Mucosa of descending colon (tissue), 3 donors: Measurements from ENCODE around the gene MAMDC4. TPM values are rescaled to one million over a fixed set of nuclear protein-coding genes. Genes with fewer than 3 reads are reported as not detected.

Experiments used
- ATAC-seq: fragments of 200-7000 bp; cut with Tn5 transposase; one replicate; pipeline ENCODE4 v1.9.1; 2020; ENCODE audit warnings: mild to moderate bottlenecking, moderate library complexity
- DNase-seq, 3 donors: peaks; one replicate each; pipeline ENCODE4 v3.0.0-alpha.2; 2020
- H3K36me3 ChIP-seq: fragments of 200-600 bp; one replicate; pipeline ENCODE4 v1.8.0; 2021; ENCODE audit warnings: low read depth, mild to moderate bottlenecking
- H3K4me1 ChIP-seq: fragments of 200-600 bp; one replicate; pipeline ENCODE4 v1.8.0; 2021; ENCODE audit warnings: low read depth, mild to moderate bottlenecking
- H3K4me3 ChIP-seq: fragments of 200-600 bp; one replicate; pipeline ENCODE4 v1.8.0; 2021; ENCODE audit warnings: mild to moderate bottlenecking
- H3K9me3 ChIP-seq: fragments of 200-600 bp; one replicate; pipeline ENCODE4 v1.8.0; 2021; ENCODE audit warnings: mild to moderate bottlenecking
- intact Hi-C, 2 donors: fragments of 100-400 bp; cut with DNase I in 1 of 2; cut with micrococcal nuclease in 1 of 2; formaldehyde crosslinking; loops; one replicate each; pipeline versions ENCODE4 v1.11.0 to v1.11.1; 2022; cut with DNase I, micrococcal nuclease
- microRNA-seq: library from miRNA; unstranded; fragments of <30 nt; microRNA quantifications from one replicate; pipeline ENCODE4, GENCODE V29; 2019
- total RNA-seq, 3 donors: library from RNA; stranded (reverse); fragmentation: NEBNext Ultra II Directional in 2 of 3; extraction: Animal tissue kit (Norgen Biotek cat#: 25700) in 2 of 3; gene quantifications; one replicate each; pipeline versions ENCODE4 v1.2.1 to v1.2.4, GENCODE V29; 2021 to 2023
- TF ChIP-seq, protein P1 (sequence below): fragments of 200-600 bp; IDR thresholded peaks from one replicate; pipeline ENCODE4 v1.8.0; 2022; ENCODE audit warnings: antibody characterized with exemption, mild to moderate bottlenecking
- donor health status: DM: no; HTN: no; CAD: no; lungs with moderate emphysema.
- donor health status: DM: no; HTN: no; CAD: no.
- donor health status: DM: no; HTN: yes; CAD: no.

Gene MAMDC4
- total RNA-seq, 3 donors from 2014 or later, result 15.4 to 43.8 (median 18.5) TPM

DNA sequence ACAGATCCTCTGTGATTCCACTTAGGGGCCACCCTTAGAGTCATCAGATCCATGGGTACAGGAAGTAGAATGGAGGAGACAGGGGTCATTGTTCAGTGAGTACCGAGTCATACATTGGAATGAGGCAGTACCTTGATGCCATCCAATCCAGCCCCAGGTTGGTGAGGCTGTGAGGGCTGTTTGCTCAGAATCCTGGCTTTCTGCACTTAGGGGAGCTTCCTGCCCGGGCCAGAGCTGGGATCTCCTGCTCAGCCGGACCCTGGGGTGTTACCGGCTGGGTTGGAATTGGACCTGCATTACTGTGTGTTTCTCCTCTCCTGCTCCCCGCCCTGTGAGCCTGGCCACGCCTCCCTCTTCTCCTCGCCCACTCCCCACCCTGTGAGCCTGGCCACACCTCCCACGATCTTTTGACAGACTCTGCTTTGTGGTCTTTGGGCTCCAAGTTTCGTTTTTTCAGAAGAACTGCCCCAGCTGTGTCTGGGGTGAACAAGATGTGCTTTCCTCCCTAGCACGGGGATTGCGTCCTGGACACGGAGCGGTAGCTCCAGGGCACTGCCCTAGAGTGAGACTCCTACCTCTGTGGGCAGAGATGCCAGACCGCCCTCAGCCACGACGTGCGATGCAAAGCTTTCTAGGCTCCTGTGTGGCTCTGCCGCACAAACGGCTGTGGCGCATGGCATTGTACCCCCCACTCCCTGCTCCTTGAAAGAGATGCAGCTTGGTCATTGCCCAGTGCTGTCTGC lies 49.5 kb downstream of the MAMDC4 start:
- ATAC-seq, result peak; percentile 67
- TF ChIP-seq, protein P1, sequence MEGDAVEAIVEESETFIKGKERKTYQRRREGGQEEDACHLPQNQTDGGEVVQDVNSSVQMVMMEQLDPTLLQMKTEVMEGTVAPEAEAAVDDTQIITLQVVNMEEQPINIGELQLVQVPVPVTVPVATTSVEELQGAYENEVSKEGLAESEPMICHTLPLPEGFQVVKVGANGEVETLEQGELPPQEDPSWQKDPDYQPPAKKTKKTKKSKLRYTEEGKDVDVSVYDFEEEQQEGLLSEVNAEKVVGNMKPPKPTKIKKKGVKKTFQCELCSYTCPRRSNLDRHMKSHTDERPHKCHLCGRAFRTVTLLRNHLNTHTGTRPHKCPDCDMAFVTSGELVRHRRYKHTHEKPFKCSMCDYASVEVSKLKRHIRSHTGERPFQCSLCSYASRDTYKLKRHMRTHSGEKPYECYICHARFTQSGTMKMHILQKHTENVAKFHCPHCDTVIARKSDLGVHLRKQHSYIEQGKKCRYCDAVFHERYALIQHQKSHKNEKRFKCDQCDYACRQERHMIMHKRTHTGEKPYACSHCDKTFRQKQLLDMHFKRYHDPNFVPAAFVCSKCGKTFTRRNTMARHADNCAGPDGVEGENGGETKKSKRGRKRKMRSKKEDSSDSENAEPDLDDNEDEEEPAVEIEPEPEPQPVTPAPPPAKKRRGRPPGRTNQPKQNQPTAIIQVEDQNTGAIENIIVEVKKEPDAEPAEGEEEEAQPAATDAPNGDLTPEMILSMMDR, result no peak
- H3K36me3 ChIP-seq, result no peaks in the 10 kb centered on the region
- no peaks in the 10 kb centered on the region for H3K9me3 ChIP-seq
- intact Hi-C loops, result no loop called here
- H3K4me1 ChIP-seq, result peaks cover 55% of the 10 kb centered on the region
- H3K4me3 ChIP-seq, result no peak overlapping the region
- DNase-seq, result peak; percentile 75 to 83 (median 82)

DNA sequence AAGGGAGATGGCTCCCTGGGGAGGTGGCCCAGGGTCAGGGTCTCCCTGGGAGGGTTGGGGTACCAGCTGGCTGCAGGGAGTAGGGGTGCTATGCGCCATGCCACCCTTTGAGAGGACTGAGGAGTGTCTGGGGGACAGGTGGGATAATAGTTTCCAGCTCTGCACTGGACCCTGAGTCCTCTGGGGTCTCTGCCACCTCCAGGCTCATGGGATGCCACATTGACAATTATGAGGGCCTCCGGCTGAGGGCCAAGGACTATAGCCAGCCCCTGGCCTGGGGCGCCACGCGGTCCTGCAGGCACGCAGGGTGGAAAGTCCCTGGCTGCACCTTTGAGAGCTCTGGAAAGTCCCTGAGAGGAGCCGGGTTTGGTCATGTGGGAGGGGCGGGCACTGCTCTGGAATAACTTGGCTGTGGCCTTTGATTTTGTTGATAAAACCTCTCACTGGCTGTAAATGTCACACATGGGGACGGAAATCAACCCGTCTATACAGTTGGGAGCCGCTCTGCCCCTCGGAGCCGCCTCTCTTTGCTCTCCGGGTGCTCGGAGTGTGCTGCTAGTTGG lies 50.2 kb downstream of the MAMDC4 start:
- ATAC-seq (peak; percentile 85), DNase-seq (peak; percentile 89 to 93 (median 92))
- TF ChIP-seq, protein P1, result no peak
- Histone ChIP-seq H3K4me1 (peaks cover 55% of the 10 kb centered on the region), H3K4me3 (no peak overlapping the region), H3K9me3 (no peaks in the 10 kb centered on the region), H3K36me3 (no peaks in the 10 kb centered on the region)
- intact Hi-C loops, result no loop called here

DNA sequence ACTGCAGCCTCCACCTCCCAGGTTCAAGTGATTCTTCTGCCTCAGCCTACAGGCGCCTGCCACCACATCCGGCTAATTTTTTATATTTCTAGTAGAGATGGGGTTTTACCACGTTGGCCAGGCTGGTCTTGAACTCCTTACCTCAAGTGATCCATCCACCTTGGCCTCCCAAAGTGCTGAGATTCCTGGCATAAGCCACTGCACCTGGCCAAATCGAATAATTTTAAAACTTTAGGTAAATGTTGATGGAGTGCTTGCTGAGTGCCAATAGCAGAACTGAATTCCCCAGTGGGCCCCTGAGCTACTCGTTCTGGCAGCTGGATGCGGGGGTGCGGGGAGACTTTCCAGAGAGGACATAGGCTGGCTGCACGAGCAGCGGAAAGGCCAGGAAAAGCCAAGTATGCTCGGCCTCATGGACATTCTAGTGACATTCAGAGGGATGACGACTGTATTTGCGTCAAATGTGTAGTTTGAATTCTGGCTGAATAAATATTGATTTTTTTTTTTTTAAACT lies 51.0 kb downstream of the MAMDC4 start:
- Histone ChIP-seq H3K4me1 (peaks cover 55% of the 10 kb centered on the region), H3K9me3 (no peaks in the 10 kb centered on the region), H3K4me3 (no peak overlapping the region), H3K36me3 (no peaks in the 10 kb centered on the region)
- peak; percentile 6 for ATAC-seq
- DNase-seq, result peak in 2 of 3 donors; percentile 57 to 58
- intact Hi-C loops, result no loop called here
- TF ChIP-seq, protein P1, result no peak

DNA sequence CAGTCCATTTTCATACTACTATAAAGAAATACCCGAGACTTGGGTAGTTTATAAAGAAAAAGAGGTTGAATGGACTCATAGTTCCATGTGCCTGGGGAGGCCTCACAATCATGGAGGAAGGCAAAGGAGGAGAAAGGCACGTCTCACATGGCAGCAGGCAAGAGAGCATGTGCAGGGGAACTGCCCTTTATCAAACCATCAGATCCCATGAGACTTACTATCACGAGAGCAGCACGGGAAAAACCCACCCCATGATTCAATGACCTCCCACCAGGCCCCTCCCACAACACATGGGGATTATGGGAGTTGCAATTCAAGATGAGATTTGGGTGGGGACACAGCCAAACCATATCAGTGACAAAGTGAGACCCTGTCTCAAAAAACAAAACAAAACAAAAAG lies 54.1 kb downstream of the MAMDC4 start:
- no peaks in the 10 kb centered on the region for H3K36me3 ChIP-seq
- H3K4me1 ChIP-seq, result peaks cover 27% of the 10 kb centered on the region
- intact Hi-C loops, result no loop called here
- no peak overlapping the region for H3K4me3 ChIP-seq
- H3K9me3 ChIP-seq, result no peaks in the 10 kb centered on the region
- ATAC-seq (no peak), DNase-seq (no peak)
- TF ChIP-seq, protein P1, result no peak

DNA sequence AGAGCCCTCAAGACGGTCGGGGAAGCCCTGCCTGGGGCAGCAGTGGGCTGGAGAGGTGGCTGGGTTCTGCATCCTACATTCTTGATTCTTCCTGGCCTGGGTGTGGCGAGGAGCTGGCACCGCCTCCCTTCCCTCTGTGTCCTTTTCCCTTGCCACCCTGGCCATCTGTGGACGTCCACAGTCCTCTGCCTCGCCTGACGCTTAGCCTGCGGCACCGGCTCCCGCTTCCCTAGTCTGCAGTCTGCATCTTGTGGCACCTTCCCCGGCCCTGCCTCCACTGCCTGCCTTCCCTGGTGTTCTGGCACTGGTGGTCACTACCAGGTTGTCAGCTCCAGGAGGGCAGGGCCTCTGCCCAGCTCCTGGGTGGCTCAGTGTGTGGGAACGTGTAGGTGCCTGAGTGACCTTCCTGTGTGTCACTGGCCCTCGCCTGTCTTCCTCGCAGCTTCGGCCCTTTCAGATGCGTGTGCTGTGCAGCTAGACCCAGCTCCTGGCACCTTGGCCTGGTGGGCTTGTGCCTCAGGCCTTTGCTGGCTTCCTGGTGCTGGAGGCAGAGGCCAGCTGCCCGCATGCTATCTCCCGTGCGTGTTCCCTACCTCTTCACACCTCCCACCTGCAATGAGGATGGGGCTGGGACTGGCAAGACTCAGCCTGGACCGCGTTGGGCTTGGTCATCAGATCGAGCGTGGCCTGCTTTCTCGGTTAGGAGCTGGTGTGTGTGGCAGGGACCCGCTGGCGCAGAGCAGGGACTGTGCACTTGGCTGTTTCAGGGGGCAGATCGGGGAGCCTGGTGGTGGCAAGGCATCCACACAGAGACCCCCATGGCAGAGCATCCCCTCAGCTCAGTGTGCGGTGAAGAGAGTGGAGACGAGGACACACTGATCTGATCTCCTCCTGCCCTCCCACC lies 55.1 kb downstream of the MAMDC4 start:
- H3K4me1 ChIP-seq, result peaks cover 17% of the 10 kb centered on the region
- H3K4me3 ChIP-seq, result no peak overlapping the region
- ATAC-seq (no peak), DNase-seq (no peak)
- TF ChIP-seq, protein P1, result no peak
- intact Hi-C loops, result no loop called here
- no peaks in the 10 kb centered on the region for H3K9me3 ChIP-seq
- no peaks in the 10 kb centered on the region for H3K36me3 ChIP-seq

Small RNAs within 50 kb of the gene (microRNA-seq; reads per million reads assigned to microRNA genes)
- not detected for gene MIR4292
- gene MIR4479, result 0.70 reads per million

Other genes with a start within 250 kb of the MAMDC4 start
- gene EGFL7, start 189.4 kb upstream of the MAMDC4 start, total RNA-seq, result 10 to 100 TPM; 15.9 to 43.4 (median 18.9) TPM
- 100 to 1,000 TPM; 113 to 296 (median 152) TPM for gene AGPAT2, start 164.9 kb upstream of the MAMDC4 start, total RNA-seq
- 1 to 10 TPM; 1.0 to 10.0 (median 2.9) TPM for gene DIPK1B, start 139.8 kb upstream of the MAMDC4 start, total RNA-seq
- 1 to 10 TPM in 2 of 3 donors, under 1 TPM in 1; 0.12 to 5.1 (median 2.7) TPM for gene LCN10, start 109.4 kb upstream of the MAMDC4 start, total RNA-seq
- 1 to 10 TPM; 1.0 to 8.5 (median 4.7) TPM for gene LCN6, start 103.8 kb upstream of the MAMDC4 start, total RNA-seq
- not detected for gene LCN8, start 94.1 kb upstream of the MAMDC4 start, total RNA-seq
- 10 to 100 TPM in 1 of 3 donors, 1 to 10 TPM in 2; 1.6 to 17.2 (median 3.7) TPM for gene LCN15, start 87.8 kb upstream of the MAMDC4 start, total RNA-seq
- 100 to 1,000 TPM; 110 to 373 (median 127) TPM for gene TMEM141, start 61.0 kb upstream of the MAMDC4 start, total RNA-seq
- gene CCDC183, start 56.0 kb upstream of the MAMDC4 start, total RNA-seq, result 10 to 100 TPM in 1 of 3 donors, 1 to 10 TPM in 2; 4.0 to 38.0 (median 7.0) TPM
- gene RABL6, start 44.4 kb upstream of the MAMDC4 start, total RNA-seq, result 100 to 1,000 TPM in 2 of 3 donors, 10 to 100 TPM in 1; 92.1 to 142 (median 112) TPM
- 10 to 100 TPM in 2 of 3 donors, 1 to 10 TPM in 1; 7.4 to 21.6 (median 16.4) TPM for gene AJM1, start 9.9 kb upstream of the MAMDC4 start, total RNA-seq
- gene PHPT1, start 2.9 kb upstream of the MAMDC4 start, total RNA-seq, result 100 to 1,000 TPM in 2 of 3 donors, 10 to 100 TPM in 1; 96.4 to 163 (median 102) TPM
- gene EDF1, start 14.0 kb downstream of the MAMDC4 start, total RNA-seq, result 100 to 1,000 TPM; 311 to 445 (median 397) TPM
- 10 to 100 TPM; 19.6 to 28.2 (median 21.1) TPM for gene TRAF2, start 34.2 kb downstream of the MAMDC4 start, total RNA-seq
- 100 to 1,000 TPM; 127 to 197 (median 142) TPM for gene FBXW5, start 92.4 kb downstream of the MAMDC4 start, total RNA-seq
- 10 to 100 TPM in 2 of 3 donors, 1 to 10 TPM in 1; 3.2 to 15.4 (median 10.4) TPM for gene C8G, start 92.9 kb downstream of the MAMDC4 start, total RNA-seq
- gene LCN12, start 99.9 kb downstream of the MAMDC4 start, total RNA-seq, result 10 to 100 TPM in 1 of 3 donors, 1 to 10 TPM in 2; 6.8 to 10.7 (median 7.6) TPM
- 10 to 100 TPM in 2 of 3 donors, 1 to 10 TPM in 1; 2.5 to 45.4 (median 16.1) TPM for gene PTGDS, start 125.2 kb downstream of the MAMDC4 start, total RNA-seq
- under 1 TPM in 2 of 3 donors, not detected in 1; 0.17 to 0.76 TPM for gene LCNL1, start 130.6 kb downstream of the MAMDC4 start, total RNA-seq
- gene PAXX, start 140.1 kb downstream of the MAMDC4 start, total RNA-seq, result 10 to 100 TPM; 32.0 to 39.9 (median 34.1) TPM
- gene CLIC3, start 144.2 kb downstream of the MAMDC4 start, total RNA-seq, result 1 to 10 TPM in 1 of 3 donors, under 1 TPM in 2; 0.82 to 1.9 (median 0.99) TPM
- gene ABCA2, start 175.9 kb downstream of the MAMDC4 start, total RNA-seq, result 10 to 100 TPM; 20.1 to 77.2 (median 48.0) TPM
- under 1 TPM in 2 of 3 donors, not detected in 1; 0.14 to 0.27 TPM for gene FUT7, start 179.7 kb downstream of the MAMDC4 start, total RNA-seq
- 100 to 1,000 TPM in 1 of 3 donors, 10 to 100 TPM in 2; 78.6 to 177 (median 83.0) TPM for gene NPDC1, start 193.8 kb downstream of the MAMDC4 start, total RNA-seq
- 10 to 100 TPM in 2 of 3 donors, 1 to 10 TPM in 1; 7.7 to 26.8 (median 10.7) TPM for gene ENTPD2, start 201.7 kb downstream of the MAMDC4 start, total RNA-seq
- gene SAPCD2, start 218.2 kb downstream of the MAMDC4 start, total RNA-seq, result 10 to 100 TPM in 1 of 3 donors, 1 to 10 TPM in 2; 2.7 to 11.2 (median 6.0) TPM
- 10 to 100 TPM; 10.5 to 13.6 (median 12.8) TPM for gene UAP1L1, start 225.2 kb downstream of the MAMDC4 start, total RNA-seq
- gene MAN1B1, start 234.6 kb downstream of the MAMDC4 start, total RNA-seq, result 10 to 100 TPM; 36.1 to 55.4 (median 52.7) TPM